ENCODE measurements around the gene SMPD2.

Gene SMPD2

DNA sequence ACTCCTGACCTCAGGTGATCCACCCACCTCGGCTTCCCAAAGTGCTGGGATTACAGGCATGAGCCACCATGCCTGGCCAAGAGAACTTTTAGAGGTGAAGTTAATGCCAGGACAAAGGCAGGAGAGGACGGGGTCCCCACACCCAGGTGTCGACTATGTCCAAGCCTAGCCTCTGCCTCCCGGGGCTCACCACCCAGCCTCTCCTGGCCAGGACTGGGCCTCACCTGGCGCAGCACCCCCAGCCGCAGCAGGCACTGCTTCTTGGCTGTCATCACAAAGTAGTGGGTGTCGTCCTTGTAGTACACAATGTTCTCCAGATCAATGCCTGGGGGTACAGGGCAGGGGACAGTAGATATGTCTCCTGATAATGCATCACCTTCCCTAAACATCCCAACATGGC is 10.9 kb downstream of the SMPD2 start:
- Histone ChIP-seq H3K27ac (ENCODE audit: low read depth, low read length) (no peak overlapping the region), H3K79me1 (ENCODE audit: low read length) (no peaks in the 10 kb centered on the region), H3K27me3 (ENCODE audit: insufficient read depth, low read length, poor library complexity) (no peaks in the 10 kb centered on the region), H3K4ac (ENCODE audit: low read depth, low read length) (no peak overlapping the region), H3K9ac (ENCODE audit: low read length) (no peak overlapping the region), H3K4me2 (ENCODE audit: low read length) (no peak overlapping the region), H3K79me2 (ENCODE audit: control insufficient read depth, insufficient read depth, low read length) (no peaks in the 10 kb centered on the region), H4K5ac (ENCODE audit: low read length) (no peak overlapping the region), H3K4me1 (ENCODE audit: control insufficient read depth, low read depth, low read length) (peaks cover 2% of the 10 kb centered on the region), H3K36me3 (ENCODE audit: control insufficient read depth, insufficient read depth, low read length) (peaks cover 4% of the 10 kb centered on the region), H3K4me3 (ENCODE audit: low read length) (no peak overlapping the region), H2BK5ac (ENCODE audit: low read length) (no peak overlapping the region), H4K8ac (ENCODE audit: low read depth, low read length) (no peak overlapping the region), H2BK120ac (ENCODE audit: low read depth, low read length) (no peak overlapping the region), H3K56ac (ENCODE audit: low read length) (no peak overlapping the region), H2AK5ac (ENCODE audit: low read length) (no peak overlapping the region), H2BK15ac (replicated peaks; ENCODE audit: low read depth) (no peak overlapping the region), H3K23ac (ENCODE audit: low read length) (no peak overlapping the region), H3K18ac (ENCODE audit: low read length) (no peak overlapping the region)
- DNase-seq: no peak
- no CpG with 5 or more reads among the region's 7 CpGs for WGBS (ENCODE audit: extremely low coverage, insufficient coverage, low lambda C conversion rate)

DNA sequence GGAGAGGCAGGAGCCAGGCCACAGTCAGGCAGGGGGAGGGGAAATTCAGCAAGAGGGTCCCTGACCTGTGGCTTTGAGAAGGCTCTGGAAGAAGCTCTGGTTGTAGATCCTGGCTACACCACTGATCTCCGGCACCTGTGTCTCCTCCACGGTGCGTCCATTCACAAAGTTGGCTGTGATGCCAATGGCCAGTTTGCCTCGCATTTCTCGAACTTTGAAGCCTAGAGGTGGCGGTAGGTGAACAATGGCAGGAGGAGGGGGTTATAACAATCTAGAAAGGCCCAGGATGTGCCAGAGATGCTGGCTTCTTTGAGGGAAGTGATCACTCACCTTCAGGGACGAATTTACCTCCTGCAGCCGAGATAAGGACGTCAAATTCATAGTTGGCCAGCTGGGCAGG is 11.7 kb downstream of the SMPD2 start:
- Histone ChIP-seq H3K9ac (ENCODE audit: low read length) (no peak overlapping the region), H3K4me1 (ENCODE audit: control insufficient read depth, low read depth, low read length) (peaks cover 2% of the 10 kb centered on the region), H3K18ac (ENCODE audit: low read length) (no peak overlapping the region), H2AK5ac (ENCODE audit: low read length) (no peak overlapping the region), H2BK120ac (ENCODE audit: low read depth, low read length) (no peak overlapping the region), H2BK5ac (ENCODE audit: low read length) (no peak overlapping the region), H3K4me2 (ENCODE audit: low read length) (no peak overlapping the region), H3K36me3 (ENCODE audit: control insufficient read depth, insufficient read depth, low read length) (peaks cover 4% of the 10 kb centered on the region), H3K27me3 (ENCODE audit: insufficient read depth, low read length, poor library complexity) (no peaks in the 10 kb centered on the region), H3K27ac (ENCODE audit: low read depth, low read length) (no peak overlapping the region), H3K4me3 (ENCODE audit: low read length) (no peak overlapping the region), H4K8ac (ENCODE audit: low read depth, low read length) (no peak overlapping the region), H3K23ac (ENCODE audit: low read length) (no peak overlapping the region), H3K79me2 (ENCODE audit: control insufficient read depth, insufficient read depth, low read length) (no peaks in the 10 kb centered on the region), H4K5ac (ENCODE audit: low read length) (no peak overlapping the region), H3K79me1 (ENCODE audit: low read length) (no peaks in the 10 kb centered on the region), H3K56ac (ENCODE audit: low read length) (no peak overlapping the region), H2BK15ac (replicated peaks; ENCODE audit: low read depth) (no peak overlapping the region), H3K4ac (ENCODE audit: low read depth, low read length) (no peak overlapping the region)
- DNase-seq: no peak
- no CpG with 5 or more reads among the region's 9 CpGs for WGBS (ENCODE audit: extremely low coverage, insufficient coverage, low lambda C conversion rate)

DNA sequence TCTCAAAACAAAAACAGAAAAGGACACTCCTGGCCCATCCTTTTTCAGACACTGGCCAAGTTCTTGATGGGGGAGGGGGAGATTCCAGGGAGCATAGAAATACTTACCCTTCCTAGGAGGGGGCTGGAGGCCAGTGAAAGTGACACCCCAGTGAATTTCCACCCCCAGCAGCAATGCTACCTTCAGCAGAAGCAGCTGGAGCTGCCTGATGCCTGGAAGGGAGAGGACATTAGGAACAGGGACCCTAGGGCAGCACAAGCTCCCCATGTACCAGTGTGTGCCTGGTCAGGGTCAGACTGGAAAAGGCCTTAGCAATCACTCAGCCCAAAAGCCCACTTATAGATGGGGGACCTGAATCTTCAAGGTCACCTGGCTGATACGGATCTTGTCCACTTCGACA is 12.6 kb downstream of the SMPD2 start:
- no peak overlapping the region for H3K4ac ChIP-seq (ENCODE audit: low read depth, low read length)
- H3K36me3 ChIP-seq (ENCODE audit: control insufficient read depth, insufficient read depth, low read length): peaks cover 4% of the 10 kb centered on the region
- no peak overlapping the region for H2BK15ac ChIP-seq (replicated peaks; ENCODE audit: low read depth)
- H2AK5ac ChIP-seq (ENCODE audit: low read length): no peak overlapping the region
- H4K5ac ChIP-seq (ENCODE audit: low read length): no peak overlapping the region
- no peak overlapping the region for H3K23ac ChIP-seq (ENCODE audit: low read length)
- no peak for DNase-seq
- no peaks in the 10 kb centered on the region for H3K79me2 ChIP-seq (ENCODE audit: control insufficient read depth, insufficient read depth, low read length)
- H3K4me2 ChIP-seq (ENCODE audit: low read length): no peak overlapping the region
- no CpG with 5 or more reads among the region's 2 CpGs for WGBS (ENCODE audit: extremely low coverage, insufficient coverage, low lambda C conversion rate)
- H2BK5ac ChIP-seq (ENCODE audit: low read length): no peak overlapping the region
- no peak overlapping the region for H3K9ac ChIP-seq (ENCODE audit: low read length)
- peaks cover 2% of the 10 kb centered on the region for H3K4me1 ChIP-seq (ENCODE audit: control insufficient read depth, low read depth, low read length)
- H3K56ac ChIP-seq (ENCODE audit: low read length): no peak overlapping the region
- no peak overlapping the region for H3K27ac ChIP-seq (ENCODE audit: low read depth, low read length)
- H3K4me3 ChIP-seq (ENCODE audit: low read length): no peak overlapping the region
- no peaks in the 10 kb centered on the region for H3K27me3 ChIP-seq (ENCODE audit: insufficient read depth, low read length, poor library complexity)
- H2BK120ac ChIP-seq (ENCODE audit: low read depth, low read length): no peak overlapping the region
- H3K79me1 ChIP-seq (ENCODE audit: low read length): no peaks in the 10 kb centered on the region
- H4K8ac ChIP-seq (ENCODE audit: low read depth, low read length): no peak overlapping the region
- H3K18ac ChIP-seq (ENCODE audit: low read length): no peak overlapping the region

DNA sequence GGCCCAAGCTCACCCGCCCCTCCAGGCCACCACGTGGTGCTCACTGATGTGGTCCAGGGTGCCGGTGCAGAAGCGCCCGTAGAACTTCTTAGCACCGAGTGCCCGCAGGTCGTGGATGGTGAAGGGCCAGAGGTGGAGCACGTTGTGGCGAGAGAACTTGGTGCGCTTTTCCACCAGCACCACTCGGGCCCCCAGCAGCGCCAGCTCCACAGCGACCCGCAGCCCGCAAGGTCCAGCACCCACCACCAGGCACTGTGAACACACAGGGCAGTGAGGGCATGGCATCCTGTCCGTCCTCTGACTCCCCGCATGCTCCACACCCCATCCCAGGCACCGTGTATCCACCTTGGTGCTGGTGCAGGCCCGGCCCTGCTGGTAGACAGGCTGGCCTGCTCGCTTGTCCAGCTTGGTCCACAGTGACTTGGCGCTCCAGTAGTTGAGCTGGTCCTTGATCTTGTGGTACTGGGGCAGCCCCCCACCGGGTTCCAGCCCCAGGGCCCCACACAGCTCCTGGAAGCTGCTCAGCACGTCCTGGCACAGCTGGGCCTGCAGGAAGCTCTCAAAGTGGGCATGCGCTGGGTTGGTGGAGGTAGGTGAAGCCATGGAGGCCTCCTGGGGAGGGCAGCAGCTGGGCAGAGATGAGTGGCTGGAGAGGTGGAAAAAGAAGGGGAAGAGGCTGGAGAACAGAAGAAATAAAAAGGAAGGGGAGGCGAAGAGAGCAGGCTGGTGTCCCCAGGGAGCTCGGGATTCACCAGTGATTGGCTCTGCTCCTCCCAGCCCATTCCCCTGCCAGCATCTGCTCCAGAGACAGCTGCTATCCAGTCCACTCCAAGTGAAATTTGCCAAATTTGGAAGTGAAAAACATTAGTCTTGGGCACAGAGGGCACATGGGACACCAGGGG is 13.3 kb downstream of the SMPD2 start:
- no peak overlapping the region for H4K8ac ChIP-seq (ENCODE audit: low read depth, low read length)
- no peak overlapping the region for H4K5ac ChIP-seq (ENCODE audit: low read length)
- no peak overlapping the region for H3K27ac ChIP-seq (ENCODE audit: low read depth, low read length)
- H3K4me3 ChIP-seq (ENCODE audit: low read length): no peak overlapping the region
- H3K79me2 ChIP-seq (ENCODE audit: control insufficient read depth, insufficient read depth, low read length): no peaks in the 10 kb centered on the region
- H3K4me1 ChIP-seq (ENCODE audit: control insufficient read depth, low read depth, low read length): peaks cover 2% of the 10 kb centered on the region
- H2BK120ac ChIP-seq (ENCODE audit: low read depth, low read length): no peak overlapping the region
- no peak overlapping the region for H2BK15ac ChIP-seq (replicated peaks; ENCODE audit: low read depth)
- H3K27me3 ChIP-seq (ENCODE audit: insufficient read depth, low read length, poor library complexity): no peaks in the 10 kb centered on the region
- DNase-seq: no peak
- no peak overlapping the region for H3K18ac ChIP-seq (ENCODE audit: low read length)
- no peak overlapping the region for H2BK5ac ChIP-seq (ENCODE audit: low read length)
- H3K4me2 ChIP-seq (ENCODE audit: low read length): peak overlapping the region; percentile 43
- no peak overlapping the region for H2AK5ac ChIP-seq (ENCODE audit: low read length)
- peaks cover 4% of the 10 kb centered on the region for H3K36me3 ChIP-seq (ENCODE audit: control insufficient read depth, insufficient read depth, low read length)
- no peak overlapping the region for H3K23ac ChIP-seq (ENCODE audit: low read length)
- WGBS (ENCODE audit: extremely low coverage, insufficient coverage, low lambda C conversion rate): no CpG with 5 or more reads among the region's 27 CpGs
- H3K9ac ChIP-seq (ENCODE audit: low read length): peak overlapping the region; percentile 71
- no peaks in the 10 kb centered on the region for H3K79me1 ChIP-seq (ENCODE audit: low read length)
- no peak overlapping the region for H3K4ac ChIP-seq (ENCODE audit: low read depth, low read length)
- H3K56ac ChIP-seq (ENCODE audit: low read length): peak overlapping the region; percentile 95

DNA sequence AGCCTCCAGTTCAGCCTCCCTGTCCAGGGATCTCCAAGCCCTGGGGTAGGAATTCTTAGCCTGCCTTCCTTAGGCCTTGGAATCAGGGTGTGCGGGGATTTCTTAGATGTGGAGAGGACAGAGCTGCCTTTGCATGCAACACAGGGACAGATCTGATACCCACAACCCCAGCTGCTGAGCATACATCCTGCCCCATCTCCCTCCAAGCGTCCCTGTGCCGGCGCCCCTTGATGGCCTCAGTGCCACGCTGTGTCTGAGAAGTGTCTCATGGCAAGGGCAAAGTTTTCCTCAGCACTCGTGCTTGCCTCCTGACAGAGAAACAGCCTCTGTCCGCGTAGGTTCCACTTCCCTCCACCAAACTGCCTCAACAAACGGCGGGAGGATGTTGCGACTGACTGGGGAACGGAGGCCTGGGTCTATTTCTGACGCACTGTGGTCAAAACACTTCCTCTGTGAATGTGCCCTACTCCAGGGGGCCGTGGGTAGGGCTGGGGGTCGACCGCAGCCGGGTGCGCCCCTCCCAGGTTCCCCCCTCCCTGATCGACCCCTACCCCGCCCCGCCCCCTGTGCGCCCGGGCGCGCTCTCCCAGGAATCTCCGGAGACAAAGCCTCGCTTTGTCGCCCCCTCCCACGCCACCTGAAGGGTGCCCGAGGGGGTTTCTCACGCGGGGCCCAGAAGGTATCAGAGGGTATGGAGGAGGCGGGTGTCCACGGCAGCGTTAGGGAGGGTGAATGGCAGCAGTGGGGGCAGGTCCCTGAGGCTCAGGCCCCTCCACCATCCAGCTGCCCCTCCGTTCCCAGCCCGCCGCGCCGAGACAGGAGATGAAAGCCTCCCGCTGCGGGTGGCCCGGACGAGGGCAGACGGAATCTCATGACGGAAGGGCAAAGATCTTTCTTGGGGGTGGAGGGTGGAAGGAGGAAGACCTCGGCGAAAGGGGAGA is 14.2 kb downstream of the SMPD2 start:
- Histone ChIP-seq H3K79me2 (ENCODE audit: control insufficient read depth, insufficient read depth, low read length) (no peaks in the 10 kb centered on the region), H3K9ac (ENCODE audit: low read length) (peak overlapping the region; percentile 84), H3K18ac (ENCODE audit: low read length) (peak overlapping the region; percentile 18), H3K4me2 (ENCODE audit: low read length) (peak overlapping the region; percentile 45), H2BK15ac (replicated peaks; ENCODE audit: low read depth) (no peak overlapping the region), H3K79me1 (ENCODE audit: low read length) (no peaks in the 10 kb centered on the region), H3K23ac (ENCODE audit: low read length) (peak overlapping the region; percentile 97), H4K8ac (ENCODE audit: low read depth, low read length) (no peak overlapping the region), H3K4ac (ENCODE audit: low read depth, low read length) (peak overlapping the region; percentile 49), H2BK120ac (ENCODE audit: low read depth, low read length) (no peak overlapping the region), H3K56ac (ENCODE audit: low read length) (peak overlapping the region; percentile 95), H3K27me3 (ENCODE audit: insufficient read depth, low read length, poor library complexity) (no peaks in the 10 kb centered on the region), H3K27ac (ENCODE audit: low read depth, low read length) (peak overlapping the region; percentile 13), H3K36me3 (ENCODE audit: control insufficient read depth, insufficient read depth, low read length) (peaks cover 4% of the 10 kb centered on the region), H3K4me3 (ENCODE audit: low read length) (peak overlapping the region; percentile 80), H4K5ac (ENCODE audit: low read length) (no peak overlapping the region), H2AK5ac (ENCODE audit: low read length) (no peak overlapping the region), H3K4me1 (ENCODE audit: control insufficient read depth, low read depth, low read length) (peaks cover 2% of the 10 kb centered on the region), H2BK5ac (ENCODE audit: low read length) (no peak overlapping the region)
- WGBS (ENCODE audit: extremely low coverage, insufficient coverage, low lambda C conversion rate): no CpG with 5 or more reads among the region's 48 CpGs
- no peak for DNase-seq
